ENCODE results near the gene ZNF799.
A peak's percentile ranks its signal among the peaks of the same experiment; 100 is the strongest.
"Not testable (repeated sequence)": the region's sequence is repeated elsewhere in the genome, so short reads cannot be mapped to it uniquely, and the experiment has no call there.

ZNF799 gene

DNA sequence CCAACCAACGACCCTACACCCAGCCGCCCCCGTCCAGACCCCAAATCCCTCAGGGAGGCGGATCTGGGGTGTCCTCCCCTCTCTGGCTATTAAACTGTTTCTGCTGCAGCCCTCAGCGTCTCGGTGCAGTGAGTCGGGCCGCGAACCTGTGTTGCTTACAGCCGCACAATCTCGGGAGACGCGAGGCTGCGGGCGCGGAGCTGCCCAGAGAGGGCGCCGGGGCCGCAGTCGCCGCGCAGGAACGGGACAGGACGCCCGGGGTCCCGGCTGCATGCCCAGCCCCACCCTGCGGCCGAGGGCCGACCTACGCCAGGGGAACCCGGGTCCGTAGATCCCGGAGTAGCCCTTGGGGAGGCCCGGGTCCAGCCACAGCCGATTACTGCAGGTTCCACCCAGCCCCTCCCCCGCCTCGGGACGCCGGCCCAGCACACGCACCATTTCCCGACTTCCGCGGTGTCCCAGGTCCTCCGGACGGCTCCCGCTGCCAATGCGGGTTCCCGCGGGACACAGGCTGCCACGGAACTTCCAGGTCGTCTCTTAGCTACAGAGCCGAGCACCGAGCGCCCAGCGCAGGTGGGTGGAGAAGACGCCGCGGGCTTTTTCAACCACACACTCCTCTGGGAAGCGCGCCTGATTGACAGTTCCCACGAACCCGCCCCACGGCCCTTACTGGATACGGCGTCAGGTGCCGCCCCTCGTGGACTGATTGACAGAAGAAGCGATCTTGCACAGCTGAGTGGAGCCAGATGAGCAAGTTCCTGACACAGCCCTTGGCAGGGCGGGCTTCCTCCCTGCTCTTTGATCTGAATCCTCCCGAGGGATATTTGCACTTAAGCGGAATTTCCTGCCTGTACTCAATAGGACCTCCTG, at the start of gene ZNF799:
Gene ZNF799, minus strand, starts transcription at position 639 of the 870 bp plus-strand sequence. Its CDS starts 201 bp downstream, at position 438.
- DNase-seq (ENCODE audit: low spot score): peak; percentile 40

DNA sequence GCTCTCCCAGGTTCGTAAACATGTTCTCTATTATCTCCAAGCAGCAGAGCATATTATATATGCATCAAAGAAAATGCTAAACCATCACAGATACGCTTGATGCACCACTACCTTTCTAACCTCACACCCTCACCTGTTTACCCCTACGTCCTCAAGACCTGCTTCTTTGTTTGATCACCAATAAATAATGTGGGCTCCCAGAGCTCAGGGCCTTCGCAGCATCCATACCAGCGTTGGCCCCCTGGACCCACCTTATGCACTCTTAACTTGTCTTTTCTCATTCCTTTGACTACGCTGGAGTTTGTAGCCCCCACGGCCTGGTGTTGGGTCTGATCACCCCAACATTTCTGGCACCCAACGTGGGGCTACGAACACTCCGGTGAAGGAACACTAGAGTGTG, 49.8 kb upstream of the ZNF799 start:
- DNase-seq (ENCODE audit: low spot score): no peak

DNA sequence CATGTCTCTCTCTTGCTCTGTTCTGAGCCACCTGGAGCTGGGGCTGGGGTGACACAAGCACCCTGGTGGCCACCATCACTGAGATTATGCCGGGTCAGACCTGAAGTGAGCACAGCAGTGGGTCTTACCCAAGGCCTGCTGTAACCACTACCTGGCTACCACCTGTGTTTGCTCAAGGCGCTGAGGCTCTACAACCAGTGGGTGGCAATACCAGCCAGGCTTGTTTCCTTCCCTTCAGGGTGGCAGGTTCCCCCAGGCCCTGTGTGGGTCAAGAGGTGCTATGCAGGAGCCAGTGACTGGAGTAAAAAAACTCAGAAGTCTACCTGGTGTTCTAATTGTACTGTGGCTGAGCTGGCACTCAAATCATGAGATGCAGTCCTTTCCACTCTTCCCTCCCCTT, 47.7 kb upstream of the ZNF799 start:
- no peak for DNase-seq (ENCODE audit: low spot score)

DNA sequence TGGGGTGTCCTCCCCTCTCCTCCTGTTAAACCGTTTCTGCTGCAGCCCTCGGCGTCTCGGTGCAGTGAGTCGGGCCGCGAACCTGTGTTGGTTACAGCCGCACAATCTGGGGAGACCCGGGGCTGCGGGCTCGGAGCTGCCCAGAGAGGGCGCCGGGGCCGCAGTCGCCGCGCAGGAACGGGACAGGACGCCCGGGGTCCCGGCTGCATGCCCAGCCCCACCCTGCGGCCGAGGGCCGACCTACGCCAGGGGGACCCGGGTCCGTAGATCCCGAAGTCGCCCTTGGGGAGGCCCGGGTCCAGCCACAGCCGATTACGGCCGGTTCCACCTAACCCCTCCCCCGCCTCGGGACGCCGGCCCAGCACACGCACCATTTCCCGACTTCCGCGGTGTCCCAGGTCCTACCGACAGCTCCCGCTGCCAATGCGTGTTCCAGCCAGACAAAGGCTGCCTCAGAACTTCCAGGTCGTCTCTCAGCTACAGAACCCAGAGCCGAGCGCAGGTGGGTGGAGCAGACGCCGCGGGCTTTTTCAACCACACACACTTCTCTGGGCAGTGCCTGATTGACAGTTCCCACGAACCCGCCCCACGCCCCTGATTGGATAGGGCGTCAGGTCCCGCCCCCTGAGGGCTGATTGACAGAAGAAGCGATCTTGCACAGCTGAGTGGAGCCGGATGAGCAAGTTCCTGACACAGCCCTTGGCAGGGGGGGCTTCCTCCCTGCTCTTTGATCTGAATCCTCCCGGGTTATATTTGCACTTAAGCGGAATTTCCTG, 39.7 kb upstream of the ZNF799 start, which contains the start of gene ZNF443:
Gene ZNF443, minus strand, starts transcription at position 481 of the 776 bp plus-strand sequence. Its CDS starts 107 bp downstream, at position 374.
- DNase-seq (ENCODE audit: low spot score): peak; percentile 78

DNA sequence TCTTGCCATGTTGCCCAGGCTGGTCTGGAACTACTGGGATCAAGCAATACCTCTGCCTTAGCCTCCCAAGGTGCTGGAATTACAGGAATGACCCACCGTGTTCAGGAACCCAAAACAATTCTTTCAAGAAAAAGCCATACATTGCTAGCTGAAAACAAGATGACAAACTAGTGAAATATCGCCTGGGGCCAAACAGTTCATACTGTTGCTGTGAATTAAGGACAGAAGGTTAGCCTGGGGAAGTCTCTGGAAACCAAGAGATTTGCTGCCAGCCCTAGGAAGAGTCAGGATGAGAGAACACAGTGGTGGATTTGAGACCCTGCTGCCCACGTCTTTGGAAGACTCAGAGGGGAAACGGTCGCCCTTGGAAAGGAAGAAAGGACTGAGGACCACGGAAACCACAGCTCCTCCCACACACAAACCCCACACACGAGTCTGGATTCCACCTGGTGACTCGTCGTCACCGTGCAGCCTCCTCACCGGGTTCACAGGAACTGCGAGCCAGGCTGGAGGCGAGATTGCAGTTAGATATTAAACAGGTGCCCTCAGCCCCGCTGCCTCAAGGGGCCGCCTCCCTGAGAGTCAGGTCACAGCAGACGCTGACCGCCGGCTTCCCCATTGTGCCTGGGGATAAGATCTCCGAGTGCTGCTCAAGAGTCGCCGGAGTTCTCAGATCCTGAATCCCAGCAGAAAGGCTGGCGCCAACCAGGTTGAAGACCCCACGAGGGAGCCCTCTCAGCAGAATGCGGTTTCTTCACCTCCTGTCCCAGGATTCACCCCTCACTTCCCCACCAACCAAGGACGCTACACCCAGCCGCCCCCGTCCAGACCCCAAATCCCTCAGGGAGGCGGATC, 38.8 kb upstream of the ZNF799 start:
- not testable (repeated sequence) for DNase-seq (ENCODE audit: low spot score)

DNA sequence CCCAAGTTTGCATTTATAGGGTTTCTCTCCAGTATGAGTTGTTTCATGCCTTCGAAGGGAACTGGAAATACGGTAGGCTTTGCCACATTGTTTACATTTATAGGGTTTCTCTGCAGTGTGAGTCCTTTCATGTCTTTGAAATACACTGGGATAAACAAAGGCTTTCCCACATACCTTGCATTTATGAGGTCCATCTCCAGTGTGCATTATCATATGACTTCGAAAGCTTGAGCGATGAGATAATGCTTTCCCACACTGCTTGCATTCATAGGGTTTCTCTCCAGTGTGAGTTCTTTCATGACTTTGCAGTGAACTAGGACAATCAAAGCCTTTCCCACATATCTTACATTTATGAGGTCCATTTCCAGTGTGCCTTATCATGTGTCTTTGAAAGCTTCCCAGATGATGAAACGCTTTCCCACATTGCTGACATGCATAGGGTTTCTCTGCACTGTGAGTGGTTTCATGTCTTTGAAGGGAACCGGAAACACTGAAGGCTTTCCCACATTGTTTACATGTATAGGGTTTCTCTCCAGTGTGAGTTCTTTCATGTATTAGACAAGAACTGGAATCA, 29.7 kb upstream of the ZNF799 start:
- not testable (repeated sequence) for DNase-seq (ENCODE audit: low spot score)

DNA sequence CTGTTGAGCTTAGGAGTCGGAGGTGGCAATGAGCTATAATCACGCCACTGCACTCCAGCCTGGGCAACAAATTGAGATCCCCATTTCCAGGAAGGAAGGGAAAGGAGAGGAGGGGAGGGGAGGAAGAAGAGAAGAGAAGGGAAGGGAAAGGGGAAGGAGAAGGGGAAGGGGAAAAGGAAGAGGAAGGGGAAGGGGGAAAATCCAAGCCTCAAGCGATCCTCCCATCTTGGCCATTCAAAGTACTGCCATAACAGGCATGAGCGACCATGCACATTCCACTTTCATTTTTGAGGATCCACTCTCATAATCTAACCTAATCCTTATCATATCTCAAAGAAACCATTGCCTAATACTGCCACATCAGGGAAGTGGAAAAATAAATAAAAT, 24.8 kb upstream of the ZNF799 start:
- DNase-seq (ENCODE audit: low spot score): no peak

DNA sequence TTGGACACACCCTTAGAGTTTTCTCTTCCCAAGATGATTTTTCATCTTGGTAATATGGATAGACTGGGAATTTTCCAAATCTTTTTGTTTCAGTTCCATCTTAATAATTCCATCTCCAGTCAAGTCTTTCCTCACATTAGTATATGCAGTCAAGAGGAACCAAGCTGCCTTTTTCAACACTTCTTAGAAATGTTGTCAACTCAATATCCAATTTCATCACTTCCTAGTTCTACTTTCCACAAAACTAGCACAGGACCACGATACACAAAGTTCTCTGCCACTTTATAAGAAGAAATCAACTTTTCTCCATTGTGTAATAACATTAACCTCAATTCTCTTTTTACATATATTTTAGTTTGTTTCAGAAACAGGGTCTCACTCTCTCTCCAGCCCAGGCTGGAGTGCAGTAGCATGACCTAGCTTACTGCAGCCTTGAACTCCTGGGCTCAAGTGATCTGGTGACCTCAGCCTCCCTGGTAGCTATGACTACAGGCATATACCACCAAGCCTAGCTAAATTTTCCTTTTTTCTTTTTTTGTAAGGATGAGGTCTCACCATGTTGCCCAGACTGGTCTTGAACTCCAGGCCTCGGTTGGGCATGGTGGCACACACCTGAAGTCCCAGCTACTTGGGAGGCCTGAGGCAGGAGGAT, 24.3 kb upstream of the ZNF799 start:
- DNase-seq (ENCODE audit: low spot score): no peak

DNA sequence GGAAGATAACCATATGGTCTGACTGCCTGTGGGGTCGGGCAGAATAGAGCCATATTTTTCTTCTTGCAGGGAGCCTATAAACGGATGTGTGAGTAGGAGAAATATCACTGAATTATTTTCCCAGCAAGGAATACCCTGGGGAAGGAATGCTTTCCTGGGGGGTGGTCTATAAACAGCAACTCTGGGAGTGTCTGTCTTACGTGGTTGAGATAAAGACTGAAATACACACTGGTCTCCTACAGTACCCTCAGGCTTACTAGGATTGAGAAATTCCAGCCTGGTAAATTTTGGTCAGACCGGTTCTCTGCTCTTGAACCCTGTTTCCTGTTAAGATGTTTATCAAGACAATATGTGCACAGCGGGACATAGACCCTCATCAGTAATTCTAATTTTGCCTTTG, 16.2 kb upstream of the ZNF799 start:
- DNase-seq (ENCODE audit: low spot score): not testable (repeated sequence)

DNA sequence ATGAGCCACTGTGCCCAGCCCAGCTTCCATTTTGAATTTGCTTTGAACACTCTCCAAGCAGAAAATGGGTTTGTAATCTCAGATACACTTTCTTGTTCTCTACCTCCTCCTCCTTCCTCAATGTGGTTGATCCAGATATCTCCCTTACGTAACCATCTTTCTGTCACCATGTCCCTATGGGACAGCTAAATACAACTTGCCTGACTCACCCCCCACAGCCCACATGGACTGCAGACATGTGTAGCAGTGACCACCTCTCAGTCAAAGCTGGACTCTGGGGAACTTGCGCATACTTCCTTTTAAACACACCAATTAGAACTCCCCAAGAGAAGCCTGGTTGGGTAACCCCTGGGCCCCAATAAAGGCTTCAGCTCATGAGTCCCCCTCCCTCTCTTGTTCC, 10.8 kb upstream of the ZNF799 start:
- DNase-seq (ENCODE audit: low spot score): no peak

DNA sequence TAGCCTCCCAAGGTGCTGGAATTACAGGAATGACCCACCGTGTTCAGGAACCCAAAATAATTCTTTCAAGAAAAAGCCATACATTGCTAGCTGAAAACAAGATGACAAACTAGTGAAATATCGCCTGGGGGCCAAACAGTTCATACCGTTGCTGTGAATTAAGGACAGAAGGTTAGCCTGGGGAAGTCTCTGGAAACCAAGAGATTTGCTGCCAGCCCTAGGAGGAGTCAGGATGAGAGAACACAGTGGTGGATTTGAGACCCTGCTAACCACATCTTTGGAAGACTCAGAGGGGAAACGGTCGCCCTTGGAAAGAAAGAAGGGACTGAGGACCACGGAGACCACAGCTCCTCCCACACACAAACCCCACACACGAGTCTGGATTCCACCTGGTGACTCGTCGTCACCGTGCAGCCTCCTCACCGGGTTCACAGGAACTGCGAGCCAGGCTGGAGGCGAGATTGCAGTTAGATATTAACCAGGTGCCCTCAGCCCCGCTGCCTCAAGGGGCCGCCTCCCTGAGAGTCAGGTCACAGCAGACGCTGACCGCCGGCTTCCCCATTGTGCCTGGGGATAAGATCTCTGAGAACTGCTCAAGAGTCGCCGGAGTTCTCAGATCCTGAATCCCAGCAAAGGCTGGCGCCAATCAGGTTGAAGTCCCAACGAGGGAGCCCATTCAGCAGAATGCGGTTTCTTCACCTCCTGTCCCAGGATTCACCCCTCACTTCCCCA, 1.0 kb downstream of the ZNF799 start:
- DNase-seq (ENCODE audit: low spot score): not testable (repeated sequence)

DNA sequence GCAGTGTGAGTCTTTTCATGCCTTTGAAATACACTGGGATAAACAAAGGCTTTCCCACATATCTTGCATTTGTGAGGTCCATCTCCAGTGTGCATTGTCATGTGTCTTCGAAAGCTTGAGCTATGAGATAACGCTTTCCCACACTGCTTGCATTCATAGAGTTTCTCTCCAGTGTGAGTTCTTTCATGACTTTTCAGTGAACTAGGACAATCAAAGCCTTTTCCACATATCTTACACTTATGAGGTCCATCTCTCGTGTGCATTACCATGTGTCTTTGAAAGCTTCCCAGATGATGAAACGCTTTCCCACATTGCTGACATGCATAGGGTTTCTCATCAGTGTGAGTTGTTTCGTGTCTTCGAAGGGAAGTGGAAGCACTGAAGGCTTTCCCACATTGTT, 9.9 kb downstream of the ZNF799 start:
- not testable (repeated sequence) for DNase-seq (ENCODE audit: low spot score)

DNA sequence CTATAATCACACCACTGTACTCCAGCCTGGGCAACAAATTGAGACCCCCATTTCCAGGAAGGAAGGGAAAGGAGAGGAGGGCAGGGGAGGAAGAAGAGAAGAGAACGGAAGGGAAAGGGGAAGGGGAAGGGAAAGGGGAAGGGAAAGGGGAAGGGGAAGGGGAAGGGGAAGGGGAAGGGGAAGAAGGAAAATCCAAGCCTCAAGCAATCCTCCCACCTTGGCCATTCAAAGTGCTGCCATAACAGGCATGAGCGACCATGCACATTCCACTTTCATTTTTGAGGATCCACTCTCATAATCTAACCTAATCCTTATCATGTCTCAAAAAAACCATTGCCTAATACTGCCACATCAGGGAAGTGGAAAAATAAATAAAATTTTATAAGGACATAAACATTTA, 14.7 kb downstream of the ZNF799 start:
- DNase-seq (ENCODE audit: low spot score): not testable (repeated sequence)

DNA sequence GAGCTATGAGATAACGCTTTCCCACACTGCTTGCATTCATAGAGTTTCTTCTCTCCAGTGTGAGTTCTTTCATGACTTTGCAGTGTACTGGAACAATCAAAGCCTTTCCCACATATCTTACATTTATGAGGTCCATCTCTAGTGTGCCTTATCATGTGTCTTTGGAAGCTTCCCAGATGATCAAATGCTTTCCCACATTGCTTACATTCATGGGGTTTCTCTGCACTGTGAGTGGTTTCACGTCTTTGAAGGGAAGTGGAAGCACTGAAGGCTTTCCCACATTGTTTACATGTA, 20.7 kb downstream of the ZNF799 start:
- no peak for DNase-seq (ENCODE audit: low spot score)

DNA sequence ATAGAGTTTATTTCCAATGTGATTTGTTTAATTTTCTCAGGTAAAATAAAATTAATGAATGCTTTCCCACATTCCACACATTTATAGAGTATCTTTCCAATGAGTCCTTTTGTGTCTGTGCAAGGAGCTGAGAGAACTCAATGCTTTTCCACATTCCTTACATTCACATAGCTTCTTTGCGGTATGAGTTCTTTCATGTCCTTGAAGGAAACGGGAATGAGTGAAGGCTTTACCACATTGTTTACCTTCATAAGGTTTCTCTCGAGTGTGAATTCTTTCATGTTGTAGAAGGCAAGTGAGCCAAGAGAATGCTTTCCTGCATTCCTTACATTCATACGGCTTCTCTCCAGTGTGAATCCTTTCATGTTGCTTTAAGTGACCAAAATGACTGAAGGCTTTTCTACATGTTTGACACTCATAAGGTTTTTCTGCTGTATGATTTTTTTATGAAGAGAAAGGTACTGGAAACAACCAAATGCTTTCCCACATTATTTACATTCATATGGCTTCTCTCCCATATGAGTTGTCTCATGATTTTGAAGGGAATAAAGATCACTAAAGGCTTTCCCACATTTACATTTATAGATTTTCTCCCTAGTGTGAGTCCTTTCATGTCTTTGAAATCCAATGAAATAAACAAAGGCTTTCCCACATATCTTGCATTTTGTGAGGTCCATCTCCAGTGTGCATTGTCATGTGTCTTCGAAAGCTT, 21.2 kb downstream of the ZNF799 start:
- no peak for DNase-seq (ENCODE audit: low spot score)

DNA sequence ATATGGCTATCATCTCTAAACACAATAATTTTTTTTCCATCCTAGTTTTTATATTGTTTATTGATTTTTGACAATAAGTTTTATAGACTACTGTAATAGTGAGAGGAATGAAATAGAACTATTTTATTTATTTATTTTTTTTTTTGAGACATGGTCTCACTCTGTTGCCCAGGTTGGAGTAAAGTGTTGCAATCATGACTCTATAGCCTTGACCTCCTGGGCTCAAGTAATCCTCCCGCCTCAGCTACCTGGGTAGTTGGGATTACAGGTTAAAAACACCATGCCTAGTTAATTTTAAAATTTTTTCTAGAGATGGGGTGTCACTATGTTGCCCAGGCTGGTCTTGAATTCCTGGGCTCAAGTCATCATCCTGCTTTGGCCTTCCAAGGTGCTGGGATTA, 27.0 kb downstream of the ZNF799 start:
- no peak for DNase-seq (ENCODE audit: low spot score)

DNA sequence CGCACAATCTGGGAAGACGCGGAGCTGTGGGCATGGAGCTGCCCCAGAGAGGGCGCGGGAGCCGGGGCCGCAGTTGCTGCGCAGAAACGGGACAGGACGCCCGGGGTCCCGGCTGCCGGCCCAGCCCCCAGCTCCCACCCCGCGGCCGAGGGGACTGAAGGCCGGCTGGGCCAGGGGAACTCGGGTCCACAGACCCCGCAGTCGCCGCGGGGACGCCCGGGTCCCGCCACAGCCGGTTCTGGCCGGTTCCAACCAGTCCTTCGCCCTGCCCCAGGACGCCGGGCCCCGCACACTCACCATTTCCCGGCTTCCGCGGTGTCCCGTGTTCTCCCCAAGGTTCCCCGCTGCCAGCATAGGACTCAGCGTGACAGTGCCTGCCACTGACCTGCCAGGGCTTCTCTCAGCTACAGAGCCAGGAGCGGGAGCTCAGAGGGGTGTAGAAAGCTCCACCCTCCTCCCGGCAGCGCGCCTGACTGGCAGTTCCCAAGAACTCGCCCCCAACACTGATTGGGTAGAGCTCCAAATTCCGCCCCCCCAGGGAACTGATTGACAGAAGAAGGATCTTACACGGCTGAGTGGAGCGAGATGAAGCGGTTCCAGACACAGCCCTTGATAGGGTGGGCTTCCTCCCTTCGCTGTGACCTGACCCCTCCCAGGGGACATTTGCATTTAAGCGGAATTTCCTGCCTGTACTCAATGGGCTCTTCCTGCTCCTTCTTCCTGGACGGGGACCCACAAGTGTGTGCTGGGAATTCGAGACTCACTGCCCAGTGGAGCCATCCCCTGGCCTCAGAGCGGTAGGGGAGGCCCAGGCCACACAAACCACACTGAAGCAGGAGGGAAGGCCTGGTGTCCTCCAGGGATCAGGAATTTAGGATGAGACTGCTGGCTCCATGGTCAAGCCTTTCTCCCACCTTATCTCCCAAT, 35.6 kb downstream of the ZNF799 start, which contains the start of gene ZNF442:
Gene ZNF442, minus strand, starts transcription at position 448 of the 927 bp plus-strand sequence. CDS start 2,052 bp downstream, outside the sequence.
- DNase-seq (ENCODE audit: low spot score): no peak

DNA sequence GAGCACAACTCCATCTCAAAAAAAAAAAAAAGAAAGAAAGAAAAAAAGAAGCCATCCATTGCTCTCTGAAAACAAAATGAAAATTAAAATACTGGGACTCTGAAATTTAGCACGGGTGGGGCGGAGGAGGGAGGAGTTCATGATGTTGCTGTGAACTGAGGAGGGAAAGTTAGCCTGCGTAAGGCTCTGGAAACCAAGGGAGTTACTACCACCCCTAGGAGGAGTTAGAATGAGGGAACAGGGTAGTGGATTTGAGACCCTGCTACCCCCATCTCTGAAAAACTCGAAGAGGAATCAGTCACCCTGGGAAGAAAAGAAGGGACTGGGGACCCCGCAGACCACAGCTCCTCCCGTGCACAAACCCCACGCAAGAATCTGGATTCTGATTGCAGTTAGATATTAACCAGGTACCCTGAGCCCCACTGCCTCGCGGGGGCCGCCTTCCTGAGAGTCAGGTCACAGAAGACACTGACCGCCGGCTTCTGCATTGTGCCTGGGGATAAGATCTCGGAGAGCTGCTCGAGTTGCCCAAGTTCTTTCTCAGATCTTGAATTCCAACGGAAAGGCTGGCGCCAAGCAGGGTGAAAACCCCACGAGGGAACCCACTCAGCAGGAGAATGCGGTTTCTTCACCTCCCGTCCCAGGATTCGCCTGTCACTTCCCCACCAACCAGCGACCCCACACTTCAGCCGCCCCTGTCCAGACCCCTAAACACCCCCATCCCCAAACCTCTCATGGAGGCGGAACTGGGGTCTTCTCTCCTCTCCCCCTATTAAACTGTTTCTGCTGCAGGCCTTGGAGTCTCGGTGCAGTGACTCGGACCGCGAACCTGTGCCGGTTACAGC, 36.5 kb downstream of the ZNF799 start:
- DNase-seq (ENCODE audit: low spot score): no peak
